ENCODE measurements around the gene FAN1.

GRCh38 chr15:30921781-30922479 lies 18.2 kb downstream of the FAN1 start:
- TF ChIP-seq CTCF (IDR thresholded peaks at IDR 0.05) (no peak), POLR2A (IDR thresholded peaks at IDR 0.05) (no peak)
